ENCODE data around the gene HIVEP3.
A peak's percentile ranks its signal among the peaks of the same experiment; 100 is the strongest.

HIVEP3 gene

DNA sequence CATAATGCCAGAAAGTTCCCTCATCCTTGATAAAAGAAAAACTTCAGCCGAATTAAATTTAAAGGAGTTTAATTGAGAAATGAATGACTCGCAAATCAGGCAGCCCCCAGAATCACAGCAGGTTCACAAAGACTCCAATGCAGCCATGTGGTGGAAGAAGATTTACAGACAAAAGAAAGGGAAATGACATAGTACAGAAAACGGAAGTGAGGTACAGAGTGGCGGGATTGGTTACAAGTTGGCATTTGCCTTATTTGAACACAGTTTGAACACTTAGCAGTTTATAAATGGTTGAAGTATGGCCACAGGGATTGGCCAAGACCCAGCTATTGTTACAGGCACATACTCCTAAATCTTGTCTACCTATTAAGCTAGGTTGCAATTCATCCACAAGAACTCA is 46.6 kb downstream of the HIVEP3 start:
- no peak for DNase-seq (ENCODE audit: low read depth)

GRCh38 chr1:41870076-41870562 is 48.6 kb downstream of the HIVEP3 start:
- no peak for DNase-seq (ENCODE audit: low read depth)

- peak; percentile 13 for DNase-seq (ENCODE audit: low read depth)
Measured at GRCh38 chr1:41868241-41868998, 50.3 kb downstream of the HIVEP3 start.

DNA sequence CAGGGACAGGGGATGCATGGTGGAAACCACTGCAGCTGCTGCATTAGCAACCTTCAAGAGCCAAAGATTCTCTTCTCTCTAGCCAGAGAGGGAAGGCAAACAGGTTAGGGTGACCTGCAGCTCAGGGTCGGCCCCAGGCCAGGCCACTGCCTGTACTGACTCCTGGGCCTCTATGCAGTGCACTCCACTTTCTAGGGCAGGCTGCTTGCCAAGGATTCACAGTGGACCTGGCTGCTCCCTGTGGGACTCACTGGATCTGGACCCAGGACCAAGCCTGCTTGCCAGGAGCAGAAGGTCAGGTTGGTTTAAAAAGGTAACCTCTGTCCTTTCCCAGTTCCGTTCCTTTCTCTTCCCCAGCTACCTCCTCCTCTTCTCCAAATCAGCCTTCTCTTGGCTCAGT is 52.4 kb downstream of the HIVEP3 start:
- no peak for DNase-seq (ENCODE audit: low read depth)

DNA sequence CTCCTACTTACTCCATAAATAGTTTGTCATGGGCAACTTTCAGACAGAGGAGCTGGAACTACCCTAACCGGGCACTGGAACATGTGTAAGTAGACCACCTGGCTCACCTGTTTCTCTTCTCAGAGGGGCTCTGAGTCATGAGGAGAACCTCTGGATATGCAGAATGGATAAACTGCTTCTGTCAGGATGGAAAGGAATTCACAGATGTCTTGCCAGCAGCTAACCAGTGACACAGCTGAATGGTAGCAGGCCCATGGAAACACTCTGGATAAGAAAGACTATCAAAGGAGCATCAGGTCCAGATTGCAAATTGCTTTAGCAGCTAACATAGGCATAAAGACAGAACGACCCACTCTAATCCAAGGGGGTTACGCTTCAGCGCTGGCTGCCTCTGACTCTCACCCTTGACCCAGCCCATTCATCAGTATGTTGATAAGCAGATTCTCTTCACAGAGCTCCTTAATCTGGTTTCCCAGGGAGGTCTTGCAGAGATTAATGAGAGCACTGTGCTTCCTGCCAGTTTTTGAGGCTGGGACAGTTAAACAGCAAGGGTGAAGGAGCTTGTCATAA is 54.2 kb downstream of the HIVEP3 start:
- DNase-seq (ENCODE audit: low read depth), result no peak

DNA sequence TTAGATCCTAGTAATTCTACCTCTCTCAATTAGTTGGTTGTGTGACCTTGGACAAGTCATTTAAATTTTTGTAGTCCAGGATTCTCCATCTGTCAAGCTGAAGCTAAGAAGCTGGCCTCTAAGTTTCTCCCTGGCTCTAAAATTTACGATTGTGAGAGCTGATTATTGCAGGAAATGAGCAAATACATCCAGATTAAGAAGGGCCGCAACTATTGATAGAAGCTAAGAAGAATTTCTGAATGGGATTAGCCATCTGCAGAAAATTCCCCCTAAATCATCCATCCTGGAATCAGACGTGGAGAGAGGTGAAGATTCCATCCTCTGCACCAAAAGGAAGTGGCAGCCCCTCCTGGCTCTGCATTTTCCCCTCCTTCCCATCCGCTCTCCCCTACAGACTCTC is 55.0 kb downstream of the HIVEP3 start:
- DNase-seq (ENCODE audit: low read depth), result no peak

DNA sequence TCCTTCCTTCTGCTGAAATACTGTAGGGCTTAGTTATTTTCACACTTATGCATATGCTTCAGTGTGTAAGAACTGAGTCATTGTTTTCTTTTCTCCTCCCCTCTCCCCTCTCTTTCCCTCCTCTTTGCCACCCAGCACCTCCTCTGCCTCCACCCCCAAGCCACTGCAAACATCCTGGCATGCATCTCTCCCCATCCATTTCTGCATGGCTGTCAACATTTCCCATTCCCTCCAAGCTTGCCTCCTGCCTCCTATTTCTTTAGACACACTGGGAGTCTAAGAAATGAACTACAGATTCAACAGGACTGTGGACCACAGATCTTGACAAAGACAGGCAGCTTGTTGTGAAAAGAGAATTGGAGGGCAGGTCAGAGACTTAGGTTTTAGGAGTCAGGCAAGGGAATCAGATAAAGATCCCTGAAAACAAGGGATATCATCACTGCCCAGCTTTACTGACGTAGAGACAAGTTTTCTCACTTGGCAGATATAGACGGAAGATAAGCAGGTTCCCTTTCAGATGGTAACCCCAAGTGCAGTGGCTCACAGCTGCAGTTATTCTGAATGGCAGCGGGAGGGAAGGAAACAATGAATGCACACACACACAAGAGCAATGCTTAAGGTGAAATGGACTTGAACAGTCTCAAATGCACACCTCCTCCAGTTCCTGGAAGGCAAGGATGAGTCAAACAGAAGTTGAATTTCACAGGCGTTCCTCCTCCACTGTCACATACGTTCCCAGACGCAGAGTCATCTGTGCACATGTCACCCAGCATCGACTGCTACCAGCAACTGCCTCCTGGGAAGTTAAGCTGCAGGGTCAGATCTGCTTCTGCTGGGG is 56.1 kb downstream of the HIVEP3 start:
- DNase-seq (ENCODE audit: low read depth), result peak; percentile 51

DNA sequence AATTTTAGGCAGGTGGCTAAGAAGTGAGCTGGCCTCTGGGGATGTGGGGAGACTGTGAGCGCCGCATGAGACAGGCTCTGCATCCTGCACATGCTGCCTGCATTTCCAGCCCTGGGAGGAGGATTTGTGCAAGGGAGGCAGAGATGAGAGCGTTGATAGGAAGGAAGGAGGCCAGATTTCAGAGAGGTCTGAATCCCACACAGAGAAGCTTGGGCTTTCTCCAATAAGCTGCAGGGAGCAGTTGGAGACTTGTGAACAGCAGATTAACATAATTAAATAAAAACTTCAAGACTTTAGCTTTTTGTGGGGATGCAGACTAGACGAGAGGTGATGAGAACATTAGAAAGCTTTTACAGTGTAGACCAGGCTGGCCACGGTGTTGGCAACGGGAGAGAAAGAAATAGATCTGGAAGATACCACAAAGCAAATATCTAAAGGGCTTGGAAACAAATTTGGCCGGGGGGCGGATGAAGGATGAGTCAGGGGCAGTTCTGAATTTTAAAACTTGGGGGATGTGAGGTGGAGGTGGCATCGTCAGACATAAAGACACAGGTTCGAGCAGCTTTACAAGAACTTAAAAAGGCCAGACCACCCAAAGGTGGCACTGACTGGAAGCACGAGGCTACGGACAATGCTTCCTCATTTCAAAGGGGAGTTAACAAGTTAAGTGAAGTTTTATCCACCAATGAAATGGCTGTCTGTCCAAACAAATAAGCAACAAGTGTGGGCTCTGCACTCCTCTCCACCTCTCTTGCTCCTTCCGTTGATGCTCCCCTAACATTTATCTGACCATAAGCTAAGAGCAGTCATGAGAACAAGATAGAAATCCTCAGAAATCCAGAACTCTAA is 57.0 kb downstream of the HIVEP3 start:
- no peak for DNase-seq (ENCODE audit: low read depth)

GRCh38 chr1:41860771-41861170 is 58.0 kb downstream of the HIVEP3 start:
- DNase-seq (ENCODE audit: low read depth), result no peak

GRCh38 chr1:41860214-41860613 is 58.5 kb downstream of the HIVEP3 start:
- no peak for DNase-seq (ENCODE audit: low read depth)

- DNase-seq (ENCODE audit: low read depth), result no peak
Measured at GRCh38 chr1:41859686-41860085, 59.0 kb downstream of the HIVEP3 start.

GRCh38 chr1:41856944-41857285 is 61.8 kb downstream of the HIVEP3 start:
- no peak for DNase-seq (ENCODE audit: low read depth)

GRCh38 chr1:41856151-41856943 is 62.4 kb downstream of the HIVEP3 start:
- DNase-seq (ENCODE audit: low read depth), result no peak

DNA sequence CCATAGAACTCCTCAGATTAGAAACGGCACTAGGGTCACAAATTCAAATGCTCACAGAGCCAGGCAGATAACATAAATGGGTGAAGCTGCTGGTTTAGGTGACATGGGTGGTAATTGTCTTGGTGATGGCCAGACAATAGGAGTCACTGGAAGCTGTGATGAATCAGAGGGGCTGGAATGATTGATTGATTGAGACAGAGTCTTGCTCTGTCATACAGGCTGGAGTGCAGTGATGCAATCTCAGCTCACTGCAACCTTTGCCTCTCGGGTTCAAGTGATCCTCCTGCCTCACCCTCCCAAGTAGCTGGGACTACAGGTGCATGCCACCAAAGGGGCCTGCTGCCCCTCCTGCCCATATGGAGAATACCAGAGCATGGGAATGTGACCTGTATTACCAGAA is 63.0 kb downstream of the HIVEP3 start:
- DNase-seq (ENCODE audit: low read depth), result no peak

GRCh38 chr1:41853907-41854306 is 64.8 kb downstream of the HIVEP3 start:
- no peak for DNase-seq (ENCODE audit: low read depth)

- DNase-seq (ENCODE audit: low read depth), result no peak
Measured at GRCh38 chr1:41852091-41852490, 66.6 kb downstream of the HIVEP3 start.

DNA sequence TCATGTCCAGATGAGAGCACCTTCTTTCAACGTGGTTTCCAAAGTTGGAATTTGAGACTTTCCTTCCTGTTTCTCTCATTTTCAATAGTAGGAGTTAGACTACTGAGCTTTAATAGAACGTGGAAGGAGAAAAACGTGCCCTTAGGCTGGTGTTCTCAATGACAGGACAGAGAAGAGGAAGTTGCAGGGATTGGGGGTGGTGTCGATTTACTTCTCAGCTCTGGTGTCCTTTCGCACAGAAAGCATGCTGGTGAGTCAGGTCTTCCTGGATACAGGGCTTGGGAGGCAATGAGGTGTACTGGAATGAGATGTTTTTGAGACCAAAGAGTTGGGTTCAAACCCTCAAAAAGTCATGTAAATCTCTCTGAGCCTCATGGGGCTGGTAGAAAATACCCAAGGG is 67.1 kb downstream of the HIVEP3 start:
- DNase-seq (ENCODE audit: low read depth), result no peak

DNA sequence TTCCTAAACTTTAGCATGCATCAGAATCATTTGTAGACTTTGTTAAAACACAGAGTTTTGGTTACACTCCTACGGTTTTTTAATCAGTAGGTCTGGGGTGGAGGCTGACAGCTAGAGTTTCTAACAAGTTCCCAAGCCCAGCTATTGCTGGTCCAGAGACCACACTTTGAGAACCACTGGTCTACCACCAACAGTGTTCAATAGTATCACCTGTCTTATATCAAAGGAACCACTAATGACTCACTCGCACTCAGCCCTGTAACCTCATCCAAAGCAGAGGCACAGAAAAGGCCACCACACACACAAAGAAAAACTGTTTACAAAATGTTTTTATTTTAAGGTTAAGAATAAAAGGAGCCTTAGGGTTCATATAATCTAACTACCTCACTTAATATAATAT is 68.7 kb downstream of the HIVEP3 start:
- no peak for DNase-seq (ENCODE audit: low read depth)

DNA sequence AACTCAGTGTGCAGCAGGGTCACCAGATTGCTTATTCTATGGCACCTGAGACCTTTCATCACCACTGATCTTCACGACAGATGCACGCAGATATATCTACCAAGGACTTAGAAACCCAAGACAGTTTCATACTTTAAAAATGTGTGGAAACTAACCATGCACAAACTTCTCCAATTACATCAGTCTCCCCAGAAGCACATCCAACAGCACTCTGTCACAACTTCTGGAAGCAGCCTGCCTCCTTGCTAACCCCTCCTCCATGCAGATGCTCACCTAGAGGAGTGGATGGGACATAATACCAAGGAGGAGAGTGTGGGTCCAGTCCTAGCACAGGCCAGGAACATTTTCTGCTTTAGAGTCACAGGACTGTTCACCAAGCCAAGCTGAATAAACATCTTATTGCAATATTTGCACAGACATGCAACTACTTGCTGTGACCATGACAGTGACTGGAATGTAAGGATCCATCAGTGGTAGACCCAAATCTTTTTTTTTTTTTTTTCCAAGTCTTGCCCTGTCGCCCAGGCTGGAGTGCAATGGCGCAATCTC is 69.4 kb downstream of the HIVEP3 start:
- no peak for DNase-seq (ENCODE audit: low read depth)

DNA sequence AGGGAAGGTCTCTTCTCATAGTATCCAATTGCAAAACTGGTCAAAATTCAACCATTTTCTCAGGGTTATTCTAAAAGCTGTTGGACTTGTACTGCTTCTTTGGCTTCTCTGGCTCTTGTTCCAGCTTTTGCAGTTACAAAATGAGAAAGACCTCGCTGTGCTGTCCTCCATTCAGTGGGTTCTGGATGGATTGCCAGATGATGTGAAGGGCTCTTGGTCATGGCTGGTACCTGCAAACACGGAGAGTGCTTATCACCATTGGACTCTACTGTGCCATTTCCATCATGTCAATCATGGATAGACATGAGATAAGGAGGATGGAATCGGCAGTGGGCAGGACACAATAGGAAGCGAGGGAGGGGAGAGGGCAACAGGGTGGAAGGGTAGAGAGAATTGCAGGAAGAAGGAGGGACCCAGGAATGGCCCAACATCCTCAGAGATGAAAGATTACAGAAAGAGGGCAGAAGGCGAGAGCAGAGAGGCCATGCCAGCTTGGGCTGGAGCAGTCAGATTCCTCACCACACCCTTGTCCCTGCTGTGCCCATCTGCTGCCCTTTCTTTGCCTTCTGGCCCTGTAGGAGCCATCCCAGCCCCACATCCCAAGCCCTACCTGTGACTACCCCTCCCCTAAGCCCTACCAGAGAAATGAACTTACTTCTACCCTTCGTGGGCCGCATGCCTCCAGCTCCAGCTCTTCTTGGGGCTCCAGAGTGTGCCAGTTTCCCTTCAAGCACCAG is 70.3 kb downstream of the HIVEP3 start:
- DNase-seq (ENCODE audit: low read depth), result no peak
